Stimulated activated CD4-positive, alpha-beta T cell treated with anti-CD3 and anti-CD28 coated beads, Interleukin-12 subunit alpha, Interleukin-12 subunit beta, amount 100 ng/mL, for 48 hours (primary cell): ENCODE results near the gene SIPA1L2.
A peak's percentile ranks its signal among the peaks of the same experiment; 100 is the strongest.

ENCODE experiments used
- DNase-seq, 3 donors: peaks; one replicate each; pipeline ENCODE4 v3.0.0-alpha.2; 2020; ENCODE audit warnings: low read depth in 2 of 3, low spot score in 1 of 3

Gene SIPA1L2

GRCh38 chr1:232644209-232644608, 14.3 kb upstream of the SIPA1L2 start:
- no peak for DNase-seq

DNA sequence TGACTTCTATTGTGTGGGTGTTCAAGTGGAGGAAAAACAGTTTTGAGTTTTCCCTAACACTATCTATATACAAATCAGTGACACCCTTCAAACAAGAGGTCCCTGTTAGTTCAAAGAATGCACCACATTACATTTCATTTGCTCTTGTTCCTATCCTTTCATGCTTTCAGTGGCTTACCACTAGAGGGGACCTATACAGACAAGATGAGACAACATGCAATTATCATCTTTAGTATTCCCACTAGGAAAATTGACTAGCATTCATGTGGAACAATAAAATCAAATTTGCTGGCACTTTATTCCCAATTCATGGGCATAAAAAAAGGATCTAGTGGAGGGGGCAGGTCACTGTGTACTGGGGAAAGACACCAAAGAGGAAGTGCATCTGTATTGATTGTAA, 13.3 kb upstream of the SIPA1L2 start:
- no peak for DNase-seq

- DNase-seq = no peak
Observed at GRCh38 chr1:232641507-232641906, 11.6 kb upstream of the SIPA1L2 start.

DNA sequence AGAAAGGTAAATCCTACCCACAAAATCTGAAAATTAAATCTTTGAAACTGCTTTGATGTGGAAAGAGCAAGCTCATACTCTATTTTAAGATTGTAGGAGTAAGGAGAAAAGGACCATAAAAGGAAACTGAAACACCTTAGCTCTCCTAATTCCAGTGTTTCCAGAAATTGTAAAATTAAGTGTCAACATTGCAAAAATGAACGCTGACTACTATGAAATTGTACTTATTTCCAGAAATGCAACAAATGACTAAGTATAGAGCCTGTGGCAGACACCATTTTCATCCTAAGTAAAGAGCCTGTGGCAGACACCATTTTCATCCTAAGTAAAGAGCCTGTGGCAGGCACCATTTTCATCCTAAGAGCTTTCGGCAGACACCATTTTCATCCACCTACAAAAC, 6.9 kb upstream of the SIPA1L2 start:
- DNase-seq = no peak

GRCh38 chr1:232635778-232636356, 5.9 kb upstream of the SIPA1L2 start:
- no peak for DNase-seq

- DNase-seq = no peak
Observed at GRCh38 chr1:232635279-232635678, 5.3 kb upstream of the SIPA1L2 start.

DNA sequence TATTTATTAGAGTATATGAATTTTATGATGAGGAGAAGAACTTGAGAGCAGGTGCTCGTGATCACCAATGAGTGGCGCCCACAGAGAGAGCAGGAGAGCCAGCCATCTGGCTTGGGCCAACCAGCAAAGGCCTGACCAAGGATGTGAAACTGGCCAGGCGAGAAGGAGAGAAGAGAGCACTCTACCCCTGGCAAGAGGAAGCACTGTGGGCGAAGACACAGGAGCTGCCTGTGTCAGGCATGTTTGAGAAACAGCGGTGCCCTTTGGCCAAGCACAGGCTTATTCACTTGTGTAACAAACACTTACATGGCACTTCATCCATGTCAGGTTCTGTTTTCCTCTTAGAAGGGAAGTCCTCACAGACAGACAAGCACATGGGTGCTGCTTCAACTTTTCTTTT, 4.2 kb upstream of the SIPA1L2 start:
- DNase-seq = no peak

DNA sequence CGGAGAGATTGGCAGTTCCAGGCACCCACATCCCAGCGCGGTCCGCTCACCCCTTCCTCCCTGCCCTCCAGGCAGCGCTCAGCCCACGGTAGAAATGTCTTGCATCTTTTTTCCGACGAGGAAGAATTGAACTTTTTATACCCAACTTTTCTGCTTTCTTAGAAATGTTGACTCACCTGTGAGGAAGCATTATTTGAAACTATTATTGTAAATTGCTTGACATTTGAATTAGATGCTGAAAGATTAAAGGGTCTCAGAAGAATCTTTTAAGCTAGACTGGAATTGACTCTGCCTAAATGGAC, 912 bp upstream of the SIPA1L2 start:
- no peak for DNase-seq

- peak in 2 of 3 donors; percentile 3 to 32 for DNase-seq
Observed at GRCh38 chr1:232629250-232630046, 485 bp downstream of the SIPA1L2 start.

GRCh38 chr1:232628335-232629249, 1.3 kb downstream of the SIPA1L2 start:
- DNase-seq = no peak

DNA sequence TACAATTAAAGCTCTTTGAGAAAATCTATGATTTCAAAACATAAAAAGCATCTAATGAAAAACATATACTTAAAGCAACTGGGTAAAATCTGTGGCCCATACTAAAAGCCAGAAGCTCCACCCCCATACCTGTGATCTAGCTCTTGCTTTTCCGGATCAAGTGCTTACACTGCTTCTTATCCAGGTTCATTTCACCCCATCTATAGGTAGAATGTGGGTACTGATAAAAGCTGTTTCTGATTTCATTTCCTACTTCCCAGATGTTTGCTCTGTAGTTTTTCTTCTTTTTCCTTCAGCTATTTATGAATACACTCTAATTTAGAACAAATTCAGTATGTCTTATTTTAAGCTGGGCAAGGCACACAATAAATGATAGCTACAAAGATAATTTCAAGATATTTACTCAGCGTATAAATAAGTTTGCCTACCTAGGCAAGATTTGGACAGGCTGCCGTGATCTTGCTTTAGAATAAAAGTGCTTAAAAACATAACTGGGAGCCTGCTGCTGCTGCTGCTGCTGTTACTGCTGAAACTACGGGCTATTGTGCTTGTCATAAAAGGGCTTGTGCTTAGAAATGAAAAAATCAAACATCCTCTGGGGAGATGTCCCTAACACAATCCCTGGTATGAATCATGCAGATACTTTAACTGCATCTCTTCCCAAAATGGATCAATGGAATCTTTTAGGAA, 2.1 kb downstream of the SIPA1L2 start:
- DNase-seq = no peak

GRCh38 chr1:232627171-232627570, 2.8 kb downstream of the SIPA1L2 start:
- DNase-seq = no peak

- no peak for DNase-seq
Observed at GRCh38 chr1:232626452-232626851, 3.5 kb downstream of the SIPA1L2 start.

GRCh38 chr1:232625319-232625868, 4.5 kb downstream of the SIPA1L2 start:
- DNase-seq = no peak

DNA sequence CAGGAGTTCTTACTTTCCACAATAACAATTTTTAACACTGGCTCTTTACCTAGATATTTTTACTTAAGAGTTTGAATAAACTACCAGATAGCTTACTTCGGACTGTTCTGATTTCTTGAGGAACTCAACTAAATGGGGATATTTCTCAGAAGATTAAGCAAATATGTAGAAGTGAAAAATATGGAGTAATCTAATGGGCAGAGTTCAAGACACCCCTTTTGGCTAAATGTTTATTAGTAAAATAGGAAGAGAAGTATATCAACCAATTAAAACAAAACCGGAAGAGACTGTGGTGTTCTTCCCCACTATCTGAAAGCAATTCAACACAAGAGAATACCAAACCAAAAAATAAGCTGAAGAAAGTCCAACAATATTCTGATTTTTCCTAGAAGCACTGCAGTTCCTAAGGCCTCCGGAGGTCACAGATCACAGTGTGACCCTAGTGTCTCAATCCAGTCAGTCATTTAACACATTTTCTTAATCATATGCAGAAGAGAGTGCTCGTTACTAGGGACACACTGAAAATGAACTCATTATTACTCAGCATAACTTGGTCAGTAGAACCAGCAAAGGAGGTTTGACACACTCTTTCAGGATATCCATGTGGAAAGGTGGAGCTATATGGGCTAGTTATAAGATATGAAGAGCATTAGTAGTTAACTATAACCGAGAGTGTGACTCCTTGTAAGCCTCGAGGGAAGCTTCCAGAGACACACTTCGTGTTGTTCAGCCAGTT, 5.2 kb downstream of the SIPA1L2 start:
- no peak for DNase-seq

- DNase-seq = no peak
Observed at GRCh38 chr1:232622981-232623380, 7.0 kb downstream of the SIPA1L2 start.

DNA sequence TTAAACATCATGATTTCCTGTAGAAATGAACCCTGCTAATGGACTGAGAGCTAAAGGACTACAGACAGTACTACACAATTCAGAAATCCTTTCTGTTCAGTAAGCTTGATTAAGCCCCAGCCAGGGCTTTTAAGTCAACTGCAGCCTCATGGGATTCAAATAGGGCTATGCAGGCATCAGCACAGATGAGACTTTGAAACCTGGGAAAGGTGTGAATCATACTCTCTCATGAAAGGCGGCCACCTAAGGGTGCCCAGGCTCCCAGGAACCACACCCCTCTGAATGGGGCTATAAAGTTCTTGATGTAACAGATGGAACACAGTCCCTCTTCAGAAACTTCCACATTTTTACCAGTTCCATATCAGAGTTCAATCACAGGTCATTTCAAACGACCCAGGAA, 7.6 kb downstream of the SIPA1L2 start:
- DNase-seq = no peak

DNA sequence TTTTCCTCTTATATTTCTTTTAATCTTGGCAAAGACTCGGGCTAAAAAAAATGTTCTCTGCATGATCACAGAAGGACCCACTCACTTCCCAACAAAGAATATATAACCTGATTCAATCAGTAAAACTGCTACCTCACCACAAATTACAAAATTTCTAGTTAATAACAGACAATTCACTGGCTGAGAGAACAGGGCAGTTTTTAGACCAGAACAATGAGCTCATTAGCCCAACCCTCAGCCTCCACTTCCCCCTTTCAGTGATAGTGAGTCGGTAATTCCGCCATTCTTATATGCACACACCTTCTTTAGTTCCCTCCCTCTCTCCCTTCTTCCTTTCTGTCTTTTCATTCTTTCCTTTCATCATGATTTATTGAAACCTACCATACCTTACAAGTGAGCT, 8.9 kb downstream of the SIPA1L2 start:
- DNase-seq = no peak

GRCh38 chr1:232620356-232620969, 9.5 kb downstream of the SIPA1L2 start:
- no peak for DNase-seq

DNA sequence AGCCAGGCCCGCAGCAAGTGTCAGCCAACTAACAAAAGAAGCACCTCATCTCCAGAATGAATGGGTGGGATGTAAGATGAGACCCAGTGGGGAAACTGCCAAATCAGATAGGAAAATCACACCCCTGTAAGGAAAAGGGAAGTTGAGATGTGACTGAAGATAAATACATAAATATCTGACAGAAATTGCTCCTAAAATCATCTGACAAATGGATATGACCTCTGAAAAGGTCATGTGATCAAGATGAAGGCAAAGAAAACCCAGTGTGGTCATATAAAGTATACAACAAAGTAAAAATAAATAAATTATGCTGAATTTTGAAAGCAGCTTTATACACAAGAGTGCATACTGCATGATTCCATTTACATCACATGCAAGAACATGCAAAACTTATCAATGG, 12.7 kb downstream of the SIPA1L2 start:
- DNase-seq = no peak
